Stimulated activated CD8-positive, alpha-beta memory T cell treated with anti-CD3 and anti-CD28 coated beads, Interleukin-2, amount 100 ng/mL, for 1 hour (primary cell): ENCODE measurements around the gene RCAN1.

Experiments
- DNase-seq, 2 donors: peaks; one replicate each; pipeline ENCODE4 v3.0.0-alpha.2; 2020; ENCODE audit warnings: low read depth in 2 of 2

RCAN1 gene

GRCh38 chr21:34614628-34615486, at the start of gene RCAN1:
Gene RCAN1, minus strand, starts transcription at chr21:34615113. Its CDS starts 102 bp downstream, at chr21:34615011.
- peak; percentile 61 to 72 for DNase-seq

GRCh38 chr21:34661848-34662247, 46.9 kb upstream of the RCAN1 start:
- DNase-seq = no peak

DNA sequence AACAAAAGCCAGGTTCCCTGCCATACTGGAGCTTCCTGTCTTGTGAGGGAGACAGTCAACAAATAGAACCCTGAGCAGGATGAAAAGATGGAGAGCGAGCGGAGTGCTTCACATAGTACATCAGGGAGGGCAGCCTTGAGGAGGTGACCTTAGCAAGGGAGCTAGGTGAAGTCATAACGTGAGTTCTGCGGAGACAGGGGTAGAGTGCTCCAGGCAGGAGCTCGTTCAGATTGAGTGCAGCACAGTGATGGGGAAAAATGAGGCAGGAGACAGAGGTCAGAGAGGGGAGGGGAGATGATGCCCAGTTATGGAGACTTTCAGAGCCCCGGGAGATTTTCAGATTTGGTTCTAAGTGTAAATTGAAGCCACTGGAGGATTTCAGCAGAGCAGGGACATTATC, 38.6 kb upstream of the RCAN1 start:
- no peak for DNase-seq

DNA sequence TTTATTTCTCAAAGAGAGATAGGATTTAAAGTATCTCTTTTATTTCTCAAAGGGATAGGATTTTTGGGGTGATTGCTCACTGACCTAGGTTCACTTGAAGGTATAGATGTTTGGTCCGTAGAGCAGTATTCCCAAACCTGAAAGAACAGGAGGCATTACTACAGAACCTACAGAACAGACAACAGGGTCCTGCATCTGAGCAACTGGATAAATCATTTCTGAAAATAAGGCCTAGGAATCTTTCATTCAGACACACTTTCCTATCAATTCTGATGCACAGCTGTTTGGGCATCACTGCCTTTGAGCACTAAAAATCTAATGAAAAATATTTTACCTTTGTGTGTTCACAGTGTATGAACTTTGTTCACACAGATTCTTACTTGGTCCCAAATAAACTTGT, 36.7 kb upstream of the RCAN1 start:
- DNase-seq = no peak

GRCh38 chr21:34650861-34651431, 36.0 kb upstream of the RCAN1 start:
- no peak for DNase-seq

DNA sequence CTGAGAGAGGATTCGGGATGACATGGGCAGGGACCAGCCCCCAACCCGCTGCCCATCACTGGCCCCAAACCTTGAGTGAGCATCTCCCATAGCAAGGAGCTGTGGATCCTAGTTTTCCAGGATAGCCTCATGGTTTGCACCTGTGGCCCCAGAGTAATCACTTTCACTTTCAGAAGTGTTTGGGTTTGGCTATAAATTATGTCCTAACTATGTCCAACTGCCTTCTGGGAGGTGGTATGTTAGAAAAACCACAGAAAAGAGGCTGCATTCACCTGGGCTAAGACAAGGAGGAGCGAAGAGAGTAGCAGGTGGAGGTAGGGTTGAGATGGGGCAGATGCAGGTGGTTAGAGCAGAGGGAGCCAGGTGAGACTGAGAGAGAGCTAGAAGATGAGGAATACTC, 34.5 kb upstream of the RCAN1 start:
- no peak for DNase-seq

DNA sequence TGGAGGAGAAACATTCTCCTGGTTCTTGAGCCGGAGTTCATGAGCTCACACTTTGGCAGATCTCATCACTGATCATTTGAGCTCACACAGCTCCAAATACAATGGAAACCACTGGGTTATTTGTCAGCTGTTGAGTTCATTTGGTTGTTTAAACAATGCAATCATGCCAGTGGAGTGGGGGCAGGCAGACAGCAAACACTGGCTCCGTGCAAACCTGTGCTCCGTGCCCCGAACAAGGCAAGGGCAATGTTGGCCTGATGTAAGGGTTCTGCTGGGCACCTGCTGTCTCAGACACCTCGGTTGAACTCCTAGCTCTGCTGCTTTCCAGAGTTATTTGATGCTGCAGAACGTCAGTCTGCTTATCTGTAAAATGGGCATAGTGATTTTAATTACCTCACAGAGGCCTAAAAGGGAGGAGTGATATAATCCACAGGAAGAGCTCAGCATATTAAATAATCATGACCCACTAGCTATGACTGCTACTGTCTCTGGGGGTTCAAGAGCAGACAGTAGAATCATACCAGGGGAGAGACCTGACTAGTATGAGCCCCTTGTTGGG, 33.9 kb upstream of the RCAN1 start:
- no peak for DNase-seq

DNA sequence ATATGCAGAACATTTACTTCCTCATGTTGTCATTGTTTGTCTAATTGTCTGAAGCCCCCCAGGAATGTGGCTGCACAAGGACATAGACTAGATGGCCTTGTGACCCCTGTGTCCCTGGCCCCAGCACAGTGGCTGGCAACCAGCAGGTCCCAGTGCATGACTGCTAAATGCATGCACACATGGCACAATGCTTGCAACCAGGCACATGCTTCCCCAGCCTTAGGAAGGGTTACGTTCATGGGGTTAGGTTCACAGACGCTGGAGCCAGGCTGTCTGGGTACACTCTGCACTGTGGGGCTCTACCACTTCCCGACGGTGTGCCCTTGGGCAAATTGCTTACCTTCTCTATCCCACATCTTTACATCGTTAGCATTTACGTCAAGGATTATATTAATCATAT, 32.6 kb upstream of the RCAN1 start:
- DNase-seq = no peak

DNA sequence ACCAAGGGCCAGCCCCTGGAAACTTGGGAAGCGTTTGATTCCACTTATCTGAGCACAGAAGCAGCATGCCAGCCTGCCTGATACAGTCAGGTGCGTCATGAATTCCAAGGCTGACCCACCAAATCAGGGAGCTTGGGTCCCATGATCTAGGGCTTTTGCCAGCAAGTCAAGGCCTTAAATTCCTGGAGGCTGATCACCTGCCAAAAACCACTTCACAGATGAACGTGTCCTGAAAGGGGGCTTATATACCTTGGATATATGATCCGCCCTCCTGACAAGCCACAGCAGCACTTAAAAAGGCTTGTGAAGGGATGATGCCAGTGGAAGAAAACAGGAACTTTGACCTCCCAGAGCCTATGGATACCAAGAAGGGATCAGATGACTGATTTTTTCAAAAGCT, 29.9 kb upstream of the RCAN1 start:
- no peak for DNase-seq

- no peak for DNase-seq
Measured at GRCh38 chr21:34642211-34643075, 27.5 kb upstream of the RCAN1 start.

DNA sequence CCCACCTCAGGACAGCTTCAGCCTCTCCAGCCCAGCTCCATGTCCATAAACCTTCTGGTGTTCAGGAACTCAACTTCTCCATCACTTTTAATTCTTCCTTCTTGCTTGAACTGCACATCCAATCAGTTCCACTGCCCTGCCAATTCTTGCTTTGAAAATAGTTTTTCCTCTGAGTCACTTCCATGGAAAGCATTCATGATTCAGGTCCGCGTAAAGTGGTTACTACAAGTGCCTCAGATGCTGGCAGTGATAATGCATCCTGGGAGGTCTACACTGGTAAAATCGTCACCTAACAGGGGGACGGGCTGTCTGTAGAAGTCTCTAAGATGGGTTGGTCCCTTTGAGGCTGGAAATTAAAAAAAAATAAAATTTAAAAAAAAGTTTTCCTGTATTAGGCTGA, 25.9 kb upstream of the RCAN1 start:
- DNase-seq = no peak

GRCh38 chr21:34639882-34640788, 25.2 kb upstream of the RCAN1 start:
- no peak for DNase-seq

DNA sequence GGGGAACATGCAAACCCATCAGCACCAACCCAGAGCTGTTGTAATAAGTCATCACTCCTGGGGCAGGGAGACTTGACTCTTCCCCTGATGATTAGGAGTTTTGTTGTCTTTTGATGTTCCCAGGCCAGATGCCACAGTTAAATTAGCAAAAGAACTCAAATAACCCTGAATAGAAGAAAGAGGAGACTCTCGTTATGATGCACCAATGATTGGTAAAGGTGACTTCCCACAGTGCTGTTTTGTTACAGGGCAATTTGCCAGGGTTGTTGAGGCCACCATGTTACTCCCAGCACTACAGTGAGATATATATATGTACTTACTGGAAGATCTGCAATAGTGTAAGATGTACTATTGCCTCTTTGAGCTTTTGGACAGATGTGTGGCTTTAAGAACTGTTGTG, 24.3 kb upstream of the RCAN1 start:
- DNase-seq = no peak

DNA sequence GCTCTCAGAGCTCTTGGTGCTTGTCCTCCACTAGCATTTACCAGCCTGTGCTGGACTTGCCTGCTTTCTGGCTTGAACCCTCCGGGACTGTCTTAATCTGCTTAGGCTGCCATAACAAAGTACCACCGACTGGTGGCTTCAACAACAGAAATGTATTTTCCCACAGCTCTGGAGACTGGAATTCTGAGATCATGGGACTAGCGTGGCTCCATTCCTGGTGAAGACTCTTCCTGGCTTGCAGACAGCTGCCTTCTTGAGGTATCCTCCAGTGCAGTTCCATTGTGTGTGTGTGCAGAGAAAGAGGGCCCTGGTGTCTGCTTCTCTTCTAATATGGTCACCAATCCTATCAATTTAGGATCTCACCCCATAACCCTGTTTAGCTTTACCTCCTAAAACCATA, 22.0 kb upstream of the RCAN1 start:
- no peak for DNase-seq

DNA sequence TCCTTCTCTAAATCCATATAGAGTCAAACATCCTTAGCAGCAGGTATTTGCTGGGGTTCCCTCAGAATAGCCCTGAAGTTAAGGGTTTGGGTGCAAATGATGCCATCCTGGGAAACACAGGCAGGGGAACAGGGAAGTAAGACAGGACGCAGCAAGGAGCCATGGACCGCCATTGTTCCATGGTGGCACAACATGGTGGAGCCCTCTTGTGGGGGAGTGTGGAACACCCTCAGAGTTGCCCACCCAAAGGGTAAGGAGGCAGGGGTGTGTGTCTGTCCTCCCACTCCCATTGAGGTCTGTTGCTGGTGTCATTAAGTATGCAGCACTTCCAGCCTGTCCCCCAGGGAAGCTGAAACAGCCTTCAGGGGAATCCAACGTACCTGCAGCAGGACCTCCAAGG, 20.4 kb upstream of the RCAN1 start:
- no peak for DNase-seq

DNA sequence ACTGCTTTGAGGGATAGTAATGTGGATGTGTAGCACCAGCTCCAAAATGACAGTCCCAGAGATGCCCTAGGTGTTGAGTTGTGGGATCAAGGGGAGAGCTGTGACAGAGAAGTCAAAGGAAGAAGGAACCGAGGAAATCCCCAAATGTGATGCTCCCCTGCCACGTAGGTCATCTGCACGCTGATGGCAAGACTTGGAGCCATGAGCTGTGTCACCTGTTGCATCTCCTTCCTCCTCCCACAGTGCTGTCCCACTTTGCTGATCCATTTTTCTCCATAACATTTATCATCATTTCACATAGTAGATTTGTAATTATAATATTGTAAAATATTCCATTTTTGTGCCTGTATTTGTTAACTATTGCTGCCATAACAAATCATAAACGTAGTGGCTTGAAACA, 17.6 kb upstream of the RCAN1 start:
- no peak for DNase-seq

DNA sequence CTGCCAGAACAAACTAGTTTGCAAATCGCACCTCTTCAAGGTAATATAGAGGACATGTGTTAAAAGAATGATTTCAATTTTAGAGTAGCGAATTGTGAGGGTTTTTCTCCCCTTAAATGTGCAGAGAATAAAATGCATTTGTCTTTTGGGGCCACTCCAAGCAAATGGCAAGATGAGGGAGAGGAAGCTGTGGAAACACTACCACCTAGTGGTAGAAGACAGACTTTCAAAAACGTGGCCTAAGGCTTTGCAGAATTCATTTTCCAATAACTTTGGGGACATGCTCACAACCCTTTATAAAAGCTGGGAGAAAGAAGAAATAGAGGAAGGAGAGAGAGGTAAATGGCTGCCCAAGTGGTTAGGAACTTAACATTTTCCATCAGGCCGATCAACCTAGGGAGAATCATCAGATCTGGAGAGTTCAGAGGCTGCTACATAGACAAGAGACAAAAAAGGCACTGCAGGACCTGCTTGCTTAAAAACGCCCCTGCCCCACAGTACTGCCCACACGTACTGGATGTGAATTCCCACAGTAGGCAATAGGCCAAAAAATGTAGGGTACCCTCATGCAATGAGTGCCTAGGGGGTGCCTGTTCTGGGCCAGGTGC, 15.7 kb upstream of the RCAN1 start:
- no peak for DNase-seq

- no peak for DNase-seq
Measured at GRCh38 chr21:34626131-34626530, 11.2 kb upstream of the RCAN1 start.

DNA sequence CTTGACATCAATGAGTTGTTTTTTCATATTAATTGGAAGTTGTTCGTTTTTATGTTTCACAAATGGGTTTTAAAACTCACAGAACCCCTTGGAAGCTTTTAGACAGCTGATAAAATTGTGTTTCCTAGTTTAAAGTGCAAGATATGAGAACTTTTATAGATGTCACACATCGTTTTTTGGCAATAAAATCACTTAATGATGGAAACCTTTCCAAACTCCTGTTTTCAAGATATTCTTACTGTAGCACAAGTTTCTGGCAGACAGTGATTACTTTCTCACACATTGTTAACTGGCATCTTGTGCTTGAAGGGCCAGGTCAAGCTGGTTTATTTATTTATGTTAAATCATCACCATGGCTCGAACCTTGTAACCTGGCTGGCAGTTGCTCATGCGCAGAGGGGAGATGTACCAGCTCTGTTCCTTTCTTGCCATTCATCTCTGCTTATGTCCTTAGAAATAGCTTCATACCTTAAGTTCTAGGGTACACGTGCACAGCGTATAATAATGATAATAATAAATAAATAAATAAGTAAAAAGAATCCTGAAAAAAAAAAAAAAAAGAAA, 10.2 kb upstream of the RCAN1 start:
- no peak for DNase-seq

DNA sequence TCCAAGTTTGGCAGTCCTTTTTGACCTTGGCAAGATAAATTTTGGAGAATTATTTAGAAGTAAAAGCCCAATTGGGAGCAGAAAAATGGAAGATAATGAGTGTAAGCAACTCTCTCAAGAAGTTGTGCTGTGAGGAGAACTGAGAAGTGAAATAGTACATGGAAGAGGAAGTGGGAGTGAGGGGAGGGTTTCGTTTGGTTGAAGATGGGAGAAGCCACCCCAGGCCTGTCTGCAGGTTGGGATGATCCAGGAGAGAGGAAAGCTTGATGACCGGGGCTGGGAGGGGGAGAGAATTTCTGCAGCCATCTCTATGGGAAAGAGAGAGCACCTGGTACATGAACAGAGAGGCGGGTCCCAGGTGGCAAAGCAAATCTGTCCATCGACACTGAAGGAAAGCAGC, 8.6 kb upstream of the RCAN1 start:
- no peak for DNase-seq
